DND-41 (cell line): ENCODE results near the gene LSMEM2.
A peak's percentile ranks its signal among the peaks of the same experiment; 100 is the strongest.

Experiments
- ATAC-seq: fragments of 200-7000 bp; cut with Tn5 transposase; 3 replicates; pipeline ENCODE4 v1.9.1; 2021; ENCODE audit warnings: low read depth; ENCODE audit not compliant: insufficient read depth
- DNase-seq: peaks from one replicate; pipeline ENCODE4 v3.0.0-alpha.2; 2020
- H2AFZ ChIP-seq: 2 replicates; pipeline ENCODE4 v1.6.0; 2012; ENCODE audit warnings: low read depth, low read length
- H3K27ac ChIP-seq: 2 replicates; pipeline ENCODE4 v1.5.1; 2012; ENCODE audit warnings: low read length, inconsistent platforms
- H3K27me3 ChIP-seq: fragments of 200-600 bp; sonication (generic); 2 replicates; pipeline ENCODE4 v1.6.0; 2012; ENCODE audit warnings: low read length, mild to moderate bottlenecking, inconsistent platforms; ENCODE audit not compliant: insufficient read depth, poor library complexity
- H3K36me3 ChIP-seq: 2 replicates; pipeline ENCODE4 v1.5.1; 2012; ENCODE audit warnings: low read length, inconsistent platforms; ENCODE audit not compliant: insufficient read depth
- H3K4me1 ChIP-seq: 2 replicates; pipeline ENCODE4 v1.5.1; 2012; ENCODE audit warnings: mild to moderate bottlenecking, low read length; ENCODE audit not compliant: insufficient read depth
- H3K4me2 ChIP-seq: 2 replicates; pipeline ENCODE4 v1.6.0; 2012; ENCODE audit warnings: mild to moderate bottlenecking, moderate library complexity, low read length, inconsistent platforms; ENCODE audit not compliant: insufficient read depth
- H3K4me3 ChIP-seq, 2 experiments: fragments of 200-600 bp in 1 of 2; shearing (Covaris generic) in 1 of 2; 2 replicates each; pipeline ENCODE4 v1.5.1; 2012 to 2016; ENCODE audit warnings: inconsistent platforms in 2 of 2, low read length in 2 of 2, mild to moderate bottlenecking in 2 of 2, low read depth in 1 of 2, moderate library complexity in 1 of 2
- H3K79me2 ChIP-seq: 2 replicates; pipeline ENCODE4 v1.6.0; 2012; ENCODE audit warnings: low read length, inconsistent platforms; ENCODE audit not compliant: insufficient read depth
- H3K9ac ChIP-seq: 2 replicates; pipeline ENCODE4 v1.6.0; 2012; ENCODE audit warnings: low read depth, mild to moderate bottlenecking, inconsistent platforms, low read length, moderate library complexity
- H3K9me3 ChIP-seq: 2 replicates; pipeline ENCODE4 v1.5.1; 2012; ENCODE audit warnings: low read length, moderate library complexity, mild to moderate bottlenecking, inconsistent platforms; ENCODE audit not compliant: insufficient read depth, severe bottlenecking
- H4K20me1 ChIP-seq: 2 replicates; pipeline ENCODE4 v1.6.0; 2012; ENCODE audit warnings: low read length; ENCODE audit not compliant: insufficient read depth
- CTCF ChIP-seq: IDR thresholded peaks from 2 replicates; pipeline ENCODE4 v1.5.1; 2012; ENCODE audit warnings: borderline replicate concordance, low read length, moderate library complexity, mild to moderate bottlenecking; ENCODE audit not compliant: poor library complexity, severe bottlenecking; ENCODE audit errors: extremely low read depth
- EZH2 ChIP-seq: IDR thresholded peaks from 3 replicates; pipeline ENCODE4 v1.6.1; 2012; ENCODE audit warnings: borderline replicate concordance, low read depth, mild to moderate bottlenecking, moderate library complexity, low read length, inconsistent platforms; ENCODE audit not compliant: severe bottlenecking

LSMEM2 gene

GRCh38 chr3:50289130-50289529 is 10.2 kb downstream of the LSMEM2 start:
- no peak for TF ChIP-seq EZH2
- TF ChIP-seq CTCF, result no peak
- H2AFZ ChIP-seq, result no peak overlapping the region
- H3K27ac ChIP-seq, result no peak overlapping the region
- DNase-seq, result no peak
- no peak overlapping the region for H3K4me3 ChIP-seq
- no peak for ATAC-seq
- peaks cover 33% of the 10 kb centered on the region for H3K4me1 ChIP-seq
- peaks cover 46% of the 10 kb centered on the region for H3K36me3 ChIP-seq
- H3K9ac ChIP-seq, result no peak overlapping the region
- no peaks in the 10 kb centered on the region for H3K27me3 ChIP-seq
- H3K9me3 ChIP-seq, result no peaks in the 10 kb centered on the region
- peaks cover 26% of the 10 kb centered on the region; the same call in 1 of the 2 replicates for H4K20me1 ChIP-seq
- H3K79me2 ChIP-seq, result peaks cover 28% of the 10 kb centered on the region
- H3K4me2 ChIP-seq, result no peak overlapping the region

- no peaks in the 10 kb centered on the region for H3K9me3 ChIP-seq
- H3K9ac ChIP-seq, result peak overlapping the region; percentile 86
- H3K4me2 ChIP-seq, result peak overlapping the region; percentile 95; the same call in 1 of the 2 replicates
- no peaks in the 10 kb centered on the region for H3K27me3 ChIP-seq
- peaks cover 33% of the 10 kb centered on the region for H3K4me1 ChIP-seq
- H3K4me3 ChIP-seq, result peak overlapping the region in 1 of 2 experiments; percentile 98; a peak in 1 of 4 replicates
- H4K20me1 ChIP-seq, result peaks cover 26% of the 10 kb centered on the region; the same call in 1 of the 2 replicates
- no peak for ATAC-seq
- H3K27ac ChIP-seq, result no peak overlapping the region
- peaks cover 28% of the 10 kb centered on the region for H3K79me2 ChIP-seq
- H3K36me3 ChIP-seq, result peaks cover 46% of the 10 kb centered on the region
- TF ChIP-seq CTCF (no peak), EZH2 (no peak)
- DNase-seq, result no peak
- no peak overlapping the region for H2AFZ ChIP-seq
Observed at GRCh38 chr3:50290161-50290641, 11.3 kb downstream of the LSMEM2 start.

DNA sequence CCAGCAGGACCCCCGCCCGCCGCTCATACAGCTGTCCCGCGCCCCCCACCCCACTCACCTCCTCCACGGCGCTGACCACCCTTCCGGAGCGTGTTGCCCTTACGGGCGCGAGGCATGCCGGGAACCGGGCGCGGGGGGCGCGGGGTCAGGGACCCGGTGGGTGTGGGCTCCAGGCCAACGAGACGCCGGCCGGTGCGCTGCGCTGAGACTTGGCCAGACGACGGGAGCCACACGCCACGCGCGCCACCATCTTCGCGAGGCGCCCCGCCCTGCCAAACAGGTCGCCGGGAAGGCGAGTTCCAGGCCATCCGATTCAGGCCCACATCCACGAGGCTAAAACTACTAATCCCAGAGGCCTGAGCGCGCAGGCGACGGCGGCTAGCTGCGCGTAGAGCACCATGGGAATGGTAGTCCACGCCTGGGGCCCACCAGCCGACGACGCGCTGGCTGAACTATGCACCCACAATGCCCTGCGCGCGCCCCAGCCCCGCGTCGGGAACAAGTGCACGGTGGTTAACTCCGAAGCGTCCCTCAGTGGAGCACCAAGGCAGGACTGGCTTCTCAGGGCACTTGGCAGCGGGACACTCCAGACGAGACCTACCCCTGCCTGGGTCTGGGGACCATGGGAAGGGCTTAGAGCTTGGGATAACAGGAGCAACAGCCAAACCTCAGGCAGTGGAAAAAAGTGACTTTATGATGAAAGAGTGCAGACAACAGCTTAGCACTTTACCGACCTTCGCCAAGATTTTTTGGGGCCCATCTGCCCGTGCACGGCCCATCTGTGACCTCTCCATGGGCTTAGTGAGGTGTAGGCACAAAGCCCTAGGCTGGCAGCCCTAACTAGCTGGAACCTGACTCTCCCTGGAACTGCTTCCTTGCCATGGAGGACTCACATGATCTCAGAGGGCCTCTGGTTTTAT is 13.5 kb downstream of the LSMEM2 start, which contains the start of gene IFRD2:
TSS of gene IFRD2 (minus strand) at position 271 of the 920 bp plus-strand sequence. CDS start at position 116, 155 bp downstream.
- H3K79me2 ChIP-seq, result peaks cover 28% of the 10 kb centered on the region
- H3K9ac ChIP-seq, result peak within 1 kb of the TSS; percentile 86
- H4K20me1 ChIP-seq, result peaks cover 19% of the 10 kb centered on the region; the same call in 1 of the 2 replicates
- peak within 1 kb of the TSS; percentile 97 for H2AFZ ChIP-seq
- H3K27me3 ChIP-seq, result no peaks in the 10 kb centered on the region
- H3K4me1 ChIP-seq, result peaks cover 33% of the 10 kb centered on the region
- H3K36me3 ChIP-seq, result peaks cover 38% of the 10 kb centered on the region
- TF ChIP-seq EZH2 (no peak), CTCF (peak; percentile 35)
- peak within 1 kb of the TSS; percentile 95 for H3K4me2 ChIP-seq
- ATAC-seq, result peak; percentile 97
- H3K9me3 ChIP-seq, result no peaks in the 10 kb centered on the region
- peak within 1 kb of the TSS; percentile 77 to 98; a peak in 3 of 4 replicates for H3K4me3 ChIP-seq
- peak within 1 kb of the TSS; percentile 85 for H3K27ac ChIP-seq
- peak; percentile 98 for DNase-seq
